H9 (cell line): ENCODE data around the gene TMEM86A. TPM values are rescaled to one million over a fixed set of nuclear protein-coding genes. Genes with fewer than 3 reads are reported as not detected.

Experiments
- DNase-seq: peaks from one replicate; pipeline ENCODE4 v3.0.0-alpha.2; 2017
- H2AFZ ChIP-seq: one replicate; pipeline ENCODE4 v1.6.1; 2013; ENCODE audit warnings: mild to moderate bottlenecking, low read length, control low read depth, moderate library complexity
- H2AK5ac ChIP-seq: 2 replicates; pipeline ENCODE4 v1.6.1; 2013; ENCODE audit warnings: low read length, control low read depth, mixed read lengths; ENCODE audit not compliant: insufficient read length
- H2BK120ac ChIP-seq: one replicate; pipeline ENCODE4 v1.6.1; 2013; ENCODE audit warnings: low read depth, mild to moderate bottlenecking, low read length, control low read depth, inconsistent platforms; ENCODE audit not compliant: poor library complexity, severe bottlenecking
- H2BK12ac ChIP-seq: 2 replicates; pipeline ENCODE4 v1.6.1; 2013; ENCODE audit warnings: low read length, control low read depth, mixed read lengths, low read depth; ENCODE audit not compliant: insufficient read length
- H2BK15ac ChIP-seq: 2 replicates; pipeline ENCODE4 v1.6.1; 2013; ENCODE audit warnings: low read depth, low read length, control low read depth
- H2BK20ac ChIP-seq: one replicate; pipeline ENCODE4 v1.6.1; 2013; ENCODE audit warnings: low read depth, mild to moderate bottlenecking, low read length, control low read depth, inconsistent platforms; ENCODE audit not compliant: poor library complexity, severe bottlenecking
- H2BK5ac ChIP-seq: 2 replicates; pipeline ENCODE4 v1.6.1; 2013; ENCODE audit warnings: low read length, control low read depth, mixed read lengths; ENCODE audit not compliant: insufficient read length
- H3K14ac ChIP-seq: 2 replicates; pipeline ENCODE4 v1.6.1; 2013; ENCODE audit warnings: low read length, control low read depth; ENCODE audit not compliant: insufficient read depth
- H3K18ac ChIP-seq: 2 replicates; pipeline ENCODE4 v1.6.1; 2013; ENCODE audit warnings: low read depth, mild to moderate bottlenecking, mixed read lengths, low read length, control low read depth; ENCODE audit not compliant: insufficient read length
- H3K23ac ChIP-seq: 2 replicates; pipeline ENCODE4 v1.6.1; 2013; ENCODE audit warnings: low read length, control low read depth, mixed read lengths, low read depth; ENCODE audit not compliant: insufficient read length
- H3K23me2 ChIP-seq: 2 replicates; pipeline ENCODE4 v1.6.1; 2013; ENCODE audit warnings: low read depth, mild to moderate bottlenecking, mixed read lengths, low read length, control low read depth; ENCODE audit not compliant: insufficient read length, poor library complexity, severe bottlenecking
- H3K27ac ChIP-seq: 2 replicates; pipeline ENCODE4 v1.5.1; 2013; ENCODE audit warnings: low read length, control low read depth, mixed read lengths, low read depth; ENCODE audit not compliant: insufficient read length
- H3K27me3 ChIP-seq: 2 replicates; pipeline ENCODE4 v1.6.1; 2013; ENCODE audit warnings: low read length, control low read depth, inconsistent platforms; ENCODE audit not compliant: insufficient read depth
- H3K4ac ChIP-seq: 2 replicates; pipeline ENCODE4 v1.6.1; 2013; ENCODE audit warnings: low read depth, mild to moderate bottlenecking, control low read depth, inconsistent platforms, low read length, moderate library complexity
- H3K4me1 ChIP-seq: 2 replicates; pipeline ENCODE4 v1.6.1; 2013; ENCODE audit warnings: low read length, control low read depth, inconsistent platforms; ENCODE audit not compliant: insufficient read depth
- H3K4me2 ChIP-seq: 2 replicates; pipeline ENCODE4 v1.6.1; 2013; ENCODE audit warnings: low read length, control low read depth, mixed read lengths; ENCODE audit not compliant: insufficient read length, insufficient read depth
- H3K56ac ChIP-seq: 2 replicates; pipeline ENCODE4 v1.6.1; 2013; ENCODE audit warnings: low read depth, mild to moderate bottlenecking, mixed read lengths, low read length, control low read depth; ENCODE audit not compliant: insufficient read length
- H3K79me1 ChIP-seq: 2 replicates; pipeline ENCODE4 v1.6.1; 2013; ENCODE audit warnings: low read depth, mild to moderate bottlenecking, moderate library complexity, low read length, control low read depth, inconsistent platforms; ENCODE audit not compliant: insufficient read depth, poor library complexity, severe bottlenecking
- H3K79me2 ChIP-seq: 2 replicates; pipeline ENCODE4 v1.6.1; 2013; ENCODE audit warnings: low read length, control low read depth, inconsistent platforms; ENCODE audit not compliant: insufficient read depth
- H3K9ac ChIP-seq: 2 replicates; pipeline ENCODE4 v1.6.1; 2013; ENCODE audit warnings: low read length, control low read depth, mixed read lengths; ENCODE audit not compliant: insufficient read length; ENCODE audit errors: extremely low read depth
- H3K9me3 ChIP-seq: one replicate; pipeline ENCODE4 v1.6.1; 2013; ENCODE audit warnings: low read depth, low read length, inconsistent platforms; ENCODE audit not compliant: control insufficient read depth
- H3T11ph ChIP-seq: one replicate; pipeline ENCODE4 v1.6.1; 2013; ENCODE audit warnings: mild to moderate bottlenecking, low read length, control low read depth, inconsistent platforms
- H4K20me1 ChIP-seq: one replicate; pipeline ENCODE4 v1.6.1; 2013; ENCODE audit not compliant: control insufficient read depth, insufficient read length, insufficient read depth
- H4K5ac ChIP-seq: 2 replicates; pipeline ENCODE4 v1.6.1; 2013; ENCODE audit warnings: low read depth, mild to moderate bottlenecking, mixed read lengths, low read length, control low read depth; ENCODE audit not compliant: insufficient read length
- H4K8ac ChIP-seq: replicated peaks from 2 replicates; pipeline ENCODE4 v1.6.1; 2013; ENCODE audit warnings: low read length, control low read depth, mixed read lengths, low read depth; ENCODE audit not compliant: insufficient read length
- H4K91ac ChIP-seq: 2 replicates; pipeline ENCODE4 v1.6.1; 2013; ENCODE audit warnings: low read depth, mild to moderate bottlenecking, moderate library complexity, mixed read lengths, low read length, control low read depth; ENCODE audit not compliant: insufficient read length
- H3K27ac Mint-ChIP-seq, 3 experiments: 2 replicates in 2 of 3; 3 replicates in 1 of 3; pipeline ENCODE4 v1.8.0; 2020 to 2021; ENCODE audit warnings: mixed read lengths in 3 of 3, mild to moderate bottlenecking in 1 of 3, moderate library complexity in 1 of 3
- H3K27me3 Mint-ChIP-seq: 2 replicates; pipeline ENCODE4 v1.8.0; 2021; ENCODE audit warnings: low read depth, mild to moderate bottlenecking, moderate library complexity, mixed read lengths
- H3K36me3 Mint-ChIP-seq, 3 experiments: 2 replicates in 2 of 3; 3 replicates in 1 of 3; pipeline ENCODE4 v1.8.0; 2020 to 2021; ENCODE audit warnings: low read depth in 3 of 3, mixed read lengths in 3 of 3; ENCODE audit not compliant: insufficient read depth in 1 of 3
- H3K4me1 Mint-ChIP-seq, 2 experiments: 2 replicates each; pipeline ENCODE4 v1.8.0; 2020; ENCODE audit warnings: mixed read lengths in 2 of 2
- H3K4me3 Mint-ChIP-seq, 2 experiments: 2 replicates in 1 of 2; 3 replicates in 1 of 2; pipeline ENCODE4 v1.8.0; 2020 to 2021; ENCODE audit warnings: mild to moderate bottlenecking in 2 of 2, mixed read lengths in 2 of 2, moderate library complexity in 1 of 2
- H3K9me3 Mint-ChIP-seq, 2 experiments: 2 replicates in 1 of 2; 3 replicates in 1 of 2; pipeline ENCODE4 v1.8.0; 2020; ENCODE audit warnings: mild to moderate bottlenecking in 2 of 2, mixed read lengths in 2 of 2, moderate library complexity in 1 of 2
- WGBS: extraction: QIAGEN DNeasy Blood & Tissue Kit; methylation state at CpG from one replicate; pipeline ENCODE4 v1.1.7; 2013; ENCODE audit warnings: missing lambda C conversion rate, low lambda C conversion rate, mixed read lengths; ENCODE audit not compliant: insufficient read length; ENCODE audit errors: extremely low coverage; 5-methylcytosine and 5-hydroxymethylcytosine counted together
- total RNA-seq: library from RNA; stranded (reverse); gene quantifications from 2 replicates; pipeline ENCODE4 v1.2.1, GENCODE V29; 2021
- TF ChIP-seq, protein P1 (sequence below): fragments of 200-600 bp; sonication (generic); conservative IDR thresholded peaks from 3 replicates; pipeline ENCODE4 v1.8.0; 2021; ENCODE audit warnings: antibody characterized with exemption, mild to moderate bottlenecking

Gene TMEM86A
- total RNA-seq, 1 experiment from 2014 or later = 2.3 TPM

GRCh38 chr11:18705651-18706281, 7.2 kb downstream of the TMEM86A start:
- peaks cover 45% of the 10 kb centered on the region for H3K27me3 Mint-ChIP-seq
- no peak overlapping the region for H3T11ph ChIP-seq
- no peak overlapping the region for H3K23ac ChIP-seq
- no peak overlapping the region for H2BK120ac ChIP-seq
- WGBS = no CpG with 5 or more reads among the region's 46 CpGs
- H4K5ac ChIP-seq = no peak overlapping the region
- H3K4me3 Mint-ChIP-seq = peak overlapping the region in 1 of 2 experiments; percentile 69; a peak in 2 of 5 replicates
- no peaks in the 10 kb centered on the region for H3K36me3 Mint-ChIP-seq
- no peak overlapping the region for H2BK20ac ChIP-seq
- no peak overlapping the region for H4K8ac ChIP-seq
- H2AFZ ChIP-seq = no peak overlapping the region
- no peak overlapping the region for H3K9ac ChIP-seq
- no peak overlapping the region for H4K91ac ChIP-seq
- no peaks in the 10 kb centered on the region for H3K4me1 ChIP-seq
- H3K9me3 ChIP-seq = no peaks in the 10 kb centered on the region
- H3K56ac ChIP-seq = no peak overlapping the region
- no peak for DNase-seq
- H3K27ac ChIP-seq = no peak overlapping the region
- no peak overlapping the region for H3K14ac ChIP-seq
- H4K20me1 ChIP-seq = no peaks in the 10 kb centered on the region
- H3K79me1 ChIP-seq = no peaks in the 10 kb centered on the region
- H2BK12ac ChIP-seq = no peak overlapping the region
- H3K27ac Mint-ChIP-seq = no peak overlapping the region
- H2BK5ac ChIP-seq = no peak overlapping the region
- H2BK15ac ChIP-seq = no peak overlapping the region
- H3K79me2 ChIP-seq = no peaks in the 10 kb centered on the region
- H3K4ac ChIP-seq = no peak overlapping the region
- TF ChIP-seq, protein P1, sequence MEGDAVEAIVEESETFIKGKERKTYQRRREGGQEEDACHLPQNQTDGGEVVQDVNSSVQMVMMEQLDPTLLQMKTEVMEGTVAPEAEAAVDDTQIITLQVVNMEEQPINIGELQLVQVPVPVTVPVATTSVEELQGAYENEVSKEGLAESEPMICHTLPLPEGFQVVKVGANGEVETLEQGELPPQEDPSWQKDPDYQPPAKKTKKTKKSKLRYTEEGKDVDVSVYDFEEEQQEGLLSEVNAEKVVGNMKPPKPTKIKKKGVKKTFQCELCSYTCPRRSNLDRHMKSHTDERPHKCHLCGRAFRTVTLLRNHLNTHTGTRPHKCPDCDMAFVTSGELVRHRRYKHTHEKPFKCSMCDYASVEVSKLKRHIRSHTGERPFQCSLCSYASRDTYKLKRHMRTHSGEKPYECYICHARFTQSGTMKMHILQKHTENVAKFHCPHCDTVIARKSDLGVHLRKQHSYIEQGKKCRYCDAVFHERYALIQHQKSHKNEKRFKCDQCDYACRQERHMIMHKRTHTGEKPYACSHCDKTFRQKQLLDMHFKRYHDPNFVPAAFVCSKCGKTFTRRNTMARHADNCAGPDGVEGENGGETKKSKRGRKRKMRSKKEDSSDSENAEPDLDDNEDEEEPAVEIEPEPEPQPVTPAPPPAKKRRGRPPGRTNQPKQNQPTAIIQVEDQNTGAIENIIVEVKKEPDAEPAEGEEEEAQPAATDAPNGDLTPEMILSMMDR = no peak
- H3K4me1 Mint-ChIP-seq = peaks cover 3 to 10% of the 10 kb centered on the region in 2 experiments; a peak in 2 of 4 replicates
- no peaks in the 10 kb centered on the region; the same call in 1 of the 2 replicates for H3K27me3 ChIP-seq
- no peaks in the 10 kb centered on the region for H3K9me3 Mint-ChIP-seq
- H2AK5ac ChIP-seq = no peak overlapping the region
- no peak overlapping the region for H3K4me2 ChIP-seq
- H3K18ac ChIP-seq = no peak overlapping the region
- no peaks in the 10 kb centered on the region for H3K23me2 ChIP-seq
